GM12878 (cell line): ENCODE results near the gene PDCD1LG2. TPM values are rescaled to one million over a fixed set of nuclear protein-coding genes. Genes with fewer than 3 reads are reported as not detected.

ENCODE experiments used
- ATAC-seq: fragments of 200-7000 bp; cut with Tn5 transposase; 3 replicates; pipeline ENCODE4 v1.9.1; 2020; ENCODE audit warnings: mild to moderate bottlenecking, moderate library complexity
- BruUV-seq: library from RNA; stranded (reverse); fragments of 400-500 nt; replicated peaks from 2 replicates; lab custom pipeline; 2021; lab: Mats Ljungman, UMichigan
- CTCF ChIA-PET: fragments of 300-600 bp; sonication (Branson Sonifier 250); formaldehyde crosslinking; extraction: SDS; loops from one replicate; lab custom pipeline; 2021; ENCODE audit warnings: inconsistent platforms; lab: Yijun Ruan, JAX
- POLR2A ChIA-PET: fragments of 350-600 bp; formaldehyde crosslinking; extraction: SDS; loops from one replicate; lab custom pipeline; 2021; ENCODE audit warnings: inconsistent platforms; lab: Charles Lee
- RAD21 ChIA-PET: fragments of 300-600 bp; sonication (Branson Sonifier 250); formaldehyde crosslinking; loops from one replicate; lab custom pipeline; 2023; ENCODE audit warnings: antibody characterized with exemption; ENCODE audit not compliant: unreplicated experiment; lab: Charles Lee
- SMC1A ChIA-PET: fragments of 300-600 bp; sonication (Branson Sonifier 250); formaldehyde crosslinking; loops from one replicate; lab custom pipeline; 2023; ENCODE audit not compliant: unreplicated experiment, uncharacterized antibody; lab: Charles Lee
- DNase-seq: peaks from one replicate; pipeline ENCODE4 v3.0.0-alpha.2; 2011; ENCODE audit warnings: low read depth, low spot score
- FAIRE-seq: peaks from 3 replicates; lab custom pipeline; 2011; peaks lifted over from hg19 to GRCh38; lab: Jason Lieb, UNC
- H2AFZ ChIP-seq: 2 replicates; pipeline ENCODE4 v1.6.0; 2011; ENCODE audit warnings: low read depth, low read length, control low read depth; ENCODE audit not compliant: control insufficient read depth
- H3K27ac ChIP-seq: 2 replicates; pipeline ENCODE4 v1.5.1; 2011; ENCODE audit warnings: control low read depth; ENCODE audit not compliant: control insufficient read depth, insufficient read depth
- H3K27me3 ChIP-seq, 2 experiments: replicated peaks in 1 of 2; 2 replicates each; pipeline versions ENCODE4 v1.6.0 to v1.6.1; 2011; ENCODE audit warnings: low read length in 1 of 2; ENCODE audit not compliant: control insufficient read depth in 2 of 2, insufficient read depth in 2 of 2
- H3K36me3 ChIP-seq, 2 experiments: 2 replicates each; pipeline ENCODE4 v1.5.1; 2011; ENCODE audit warnings: low read length in 1 of 2; ENCODE audit not compliant: control insufficient read depth in 2 of 2, insufficient read depth in 2 of 2
- H3K4me1 ChIP-seq: 2 replicates; pipeline ENCODE4 v1.6.1; 2011; ENCODE audit warnings: mild to moderate bottlenecking, low read length, moderate library complexity, mixed read lengths; ENCODE audit not compliant: control insufficient read depth, insufficient read depth
- H3K4me2 ChIP-seq: 2 replicates; pipeline ENCODE4 v1.6.0; 2011; ENCODE audit warnings: control low read depth; ENCODE audit not compliant: control insufficient read depth, insufficient read depth
- H3K4me3 ChIP-seq: fragments of 200-600 bp; sonication (generic); 2 replicates; pipeline ENCODE4 v1.5.1; 2016
- H3K79me2 ChIP-seq: 2 replicates; pipeline ENCODE4 v1.6.0; 2011; ENCODE audit warnings: low read length; ENCODE audit not compliant: control insufficient read depth, insufficient read depth
- H3K9ac ChIP-seq: 2 replicates; pipeline ENCODE4 v1.8.0; 2011; ENCODE audit warnings: low read length, control low read depth, mixed read lengths; ENCODE audit not compliant: control insufficient read depth, insufficient read depth
- H3K9me3 ChIP-seq: replicated peaks from 3 replicates; pipeline ENCODE4 v1.5.1; 2011; ENCODE audit warnings: mild to moderate bottlenecking, low read length; ENCODE audit not compliant: control insufficient read depth, insufficient read depth
- H4K20me1 ChIP-seq: 2 replicates; pipeline ENCODE4 v1.6.0; 2011; ENCODE audit not compliant: control insufficient read depth, insufficient read depth
- CHD2 ChIP-seq: IDR thresholded peaks from 2 replicates; pipeline ENCODE4 v1.6.1; 2011; ENCODE audit warnings: low read depth, low read length, improper control_type of control experiment, borderline replicate concordance
- CUX1 ChIP-seq: IDR thresholded peaks from 2 replicates; pipeline ENCODE4 v1.6.1; 2012; ENCODE audit warnings: improper control_type of control experiment, low read depth, low read length; ENCODE audit not compliant: insufficient replicate concordance
- ESRRA ChIP-seq: IDR thresholded peaks from 2 replicates; pipeline ENCODE4 v1.6.1; 2012; ENCODE audit warnings: mild to moderate bottlenecking, low read length, improper control_type of control experiment
- NFYB ChIP-seq: IDR thresholded peaks from 2 replicates; pipeline ENCODE4 v1.6.1; 2011; ENCODE audit warnings: low read depth, mild to moderate bottlenecking, low read length, improper control_type of control experiment, moderate library complexity; ENCODE audit not compliant: insufficient read depth
- RAD21 ChIP-seq: IDR thresholded peaks from 2 replicates; pipeline ENCODE4 v1.6.1; 2011; ENCODE audit warnings: mild to moderate bottlenecking, low read depth, low read length, moderate library complexity; ENCODE audit not compliant: insufficient read depth
- SMC3 ChIP-seq: IDR thresholded peaks from 2 replicates; pipeline ENCODE4 v1.6.1; 2011; ENCODE audit warnings: low read length, improper control_type of control experiment, borderline replicate concordance
- SUZ12 ChIP-seq: fragments of 200-600 bp; sonication (generic); IDR thresholded peaks from one replicate; pipeline ENCODE4 v1.6.1; 2018; ENCODE audit warnings: antibody characterized with exemption, mild to moderate bottlenecking; ENCODE audit not compliant: unreplicated experiment
- ZBED1 ChIP-seq: IDR thresholded peaks from 2 replicates; pipeline ENCODE4 v1.6.1; 2016; ENCODE audit warnings: borderline replicate concordance
- WGBS: methylation state at CpG from one replicate; pipeline ENCODE4 v1.1.6; 2016; ENCODE audit warnings: low lambda C conversion rate; ENCODE audit not compliant: insufficient replicate concordance, insufficient coverage; ENCODE audit errors: missing lambda C conversion rate; 5-methylcytosine and 5-hydroxymethylcytosine counted together
- in situ Hi-C: fragments of 300-500 bp; cut with MboI; formaldehyde crosslinking; loops from 9 replicates; pipeline ENCODE4 v1.14.3; 2018; ENCODE audit warnings: mixed read lengths
- intact Hi-C: fragments of 100-400 bp; cut with micrococcal nuclease; formaldehyde crosslinking; loops from one replicate; pipeline ENCODE4 v1.14.2; 2022; ENCODE audit not compliant: unreplicated experiment
- polyA plus RNA-seq, 11 experiments: library from polyadenylated mRNA; depleted of rRNA in 4 of 11; unstranded in 6 of 11; stranded (reverse) in 5 of 11; fragments of >200 nt; fragmentation: Nextera tagmentation in 4 of 11; fragmentation: Illumina TruSeq in 1 of 11; extraction: Ambion mirVana in 4 of 11; extraction: Trizol in 1 of 11; gene quantifications; 1 replicate in 1 of 11; 2 replicates in 10 of 11; pipeline versions ENCODE4 v1.2.1 to v1.2.3, GENCODE V29; 2011 to 2016; ENCODE audit warnings: inconsistent platforms in 2 of 11, missing spikeins in 2 of 11, low read depth in 1 of 11
- total RNA-seq, 4 experiments: library from RNA; depleted of rRNA in 3 of 4; stranded (reverse); fragments of >200 nt in 3 of 4; fragmentation: Illumina TruSeq in 1 of 4; extraction: Trizol in 1 of 4; gene quantifications; 2 replicates each; pipeline versions ENCODE4 v1.2.1 to v1.2.3, GENCODE V29; 2013 to 2021

PDCD1LG2 gene
- total and polyA plus RNA-seq, 10 of the 15 experiments (the other 5 are each of a cell fraction or from before 2014, with no cell fraction given) = 1.5 to 37.3 (median 3.0) TPM

DNA sequence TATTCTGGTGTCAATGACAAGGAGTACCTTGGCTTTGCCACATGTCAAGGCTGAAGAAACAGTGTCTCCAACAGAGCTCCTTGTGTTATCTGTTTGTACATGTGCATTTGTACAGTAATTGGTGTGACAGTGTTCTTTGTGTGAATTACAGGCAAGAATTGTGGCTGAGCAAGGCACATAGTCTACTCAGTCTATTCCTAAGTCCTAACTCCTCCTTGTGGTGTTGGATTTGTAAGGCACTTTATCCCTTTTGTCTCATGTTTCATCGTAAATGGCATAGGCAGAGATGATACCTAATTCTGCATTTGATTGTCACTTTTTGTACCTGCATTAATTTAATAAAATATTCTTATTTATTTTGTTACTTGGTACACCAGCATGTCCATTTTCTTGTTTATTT is 40.2 kb upstream of the PDCD1LG2 start:
- no peak for DNase-seq
- H3K4me1 ChIP-seq = peaks cover 11% of the 10 kb centered on the region
- in situ Hi-C loops = no loop called here

More for the DNA sequence above, 40.2 kb upstream of the PDCD1LG2 start:
- Histone ChIP-seq H3K9ac (no peak overlapping the region), H3K36me3 (peaks cover 5 to 13% of the 10 kb centered on the region in 2 experiments)
- ATAC-seq (peak; percentile 32), FAIRE-seq (peak; percentile 47)
- intact Hi-C loops = no loop called here
- CTCF ChIA-PET = interaction anchor here (0.9 to 1.3 kb wide), 2 partner anchors 10 to 76 kb away, joined by 3 read pairs; no protein-coding TSS in a partner anchor
- no peak for TF ChIP-seq CUX1
- TF ChIP-seq SMC3 = no peak
- TF ChIP-seq SUZ12 = no peak
- TF ChIP-seq RAD21 = no peak
- no peak for TF ChIP-seq CHD2
- no peak for TF ChIP-seq NFYB
- TF ChIP-seq ESRRA = no peak
- TF ChIP-seq ZBED1 = no peak
- TF ChIP-seq, all 136 proteins: peak for 0
- POLR2A ChIA-PET = no interaction called here
- no TSS peak for BruUV-seq
- no peak overlapping the region for H2AFZ ChIP-seq
- H3K4me2 ChIP-seq = no peak overlapping the region
- H3K4me3 ChIP-seq = no peak overlapping the region
- no peaks in the 10 kb centered on the region for H3K9me3 ChIP-seq
- RAD21 ChIA-PET = interaction anchor here (1.0 to 1.3 kb wide), 4 partner anchors 9 to 48 kb away, joined by 3 to 5 read pairs (median 4); no protein-coding TSS in a partner anchor
- no peaks in the 10 kb centered on the region for H3K27me3 ChIP-seq
- no peaks in the 10 kb centered on the region for H4K20me1 ChIP-seq
- H3K79me2 ChIP-seq = no peaks in the 10 kb centered on the region
- SMC1A ChIA-PET = interaction anchor here (0.7 kb wide), 1 partner anchor 41 kb away, joined by 3 read pairs; no protein-coding TSS in a partner anchor
- H3K27ac ChIP-seq = no peak overlapping the region
- WGBS = 95% methylated on average over 1 of the region's 1 CpG
